Measurements from ENCODE around the gene CC2D1B. TPM values are rescaled to one million over a fixed set of nuclear protein-coding genes. Genes with fewer than 3 reads are reported as not detected.

Gene CC2D1B
- total RNA-seq, 1 experiment from 2014 or later: 24.6 TPM

DNA sequence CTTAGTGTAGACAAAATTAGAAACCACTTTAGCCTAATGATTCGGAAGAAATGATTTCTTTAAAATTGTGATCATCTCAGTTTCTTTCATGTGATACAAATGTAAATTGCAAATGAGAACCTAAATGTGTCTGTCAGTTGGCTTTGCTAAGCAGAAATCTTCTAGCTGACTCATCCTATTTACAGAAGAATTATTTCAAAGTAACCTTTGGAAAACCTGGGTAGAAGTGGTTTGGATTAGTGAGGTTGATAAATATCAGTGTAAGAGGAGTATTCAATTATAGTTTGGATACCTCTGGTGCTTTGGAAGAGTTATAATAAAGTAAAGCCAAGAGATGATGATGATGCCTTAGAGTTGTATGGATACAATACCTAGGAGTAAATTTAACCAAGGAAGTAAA, 37.4 kb downstream of the CC2D1B start:
- in situ Hi-C loops (cut with HindIII; ENCODE audit: low pct_unique_long_range_greater_than_20kb, low sequenced_read_pairs): no loop called here
- no peak for DNase-seq (ENCODE audit: low read depth)

DNA sequence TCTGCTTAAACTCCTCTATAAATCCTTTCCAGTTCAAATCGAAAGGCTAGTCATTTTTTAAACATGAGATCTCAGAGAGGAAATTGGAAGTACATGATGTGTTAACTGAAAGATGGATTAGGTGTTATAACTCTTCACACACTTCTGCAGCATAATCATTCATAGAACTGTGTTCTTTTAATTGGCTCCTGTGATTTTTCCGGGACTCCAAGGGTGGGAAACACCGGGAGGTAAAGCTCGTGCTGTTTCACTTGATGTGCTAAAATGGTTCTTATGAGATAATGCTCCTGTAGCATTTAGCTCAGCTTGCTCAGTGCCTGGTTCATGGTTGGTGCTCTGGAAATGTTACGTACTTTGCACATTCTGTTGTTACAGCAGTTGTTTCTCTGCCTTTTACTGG, 40.2 kb downstream of the CC2D1B start:
- in situ Hi-C loops (cut with HindIII; ENCODE audit: low pct_unique_long_range_greater_than_20kb, low sequenced_read_pairs): no loop called here

DNA sequence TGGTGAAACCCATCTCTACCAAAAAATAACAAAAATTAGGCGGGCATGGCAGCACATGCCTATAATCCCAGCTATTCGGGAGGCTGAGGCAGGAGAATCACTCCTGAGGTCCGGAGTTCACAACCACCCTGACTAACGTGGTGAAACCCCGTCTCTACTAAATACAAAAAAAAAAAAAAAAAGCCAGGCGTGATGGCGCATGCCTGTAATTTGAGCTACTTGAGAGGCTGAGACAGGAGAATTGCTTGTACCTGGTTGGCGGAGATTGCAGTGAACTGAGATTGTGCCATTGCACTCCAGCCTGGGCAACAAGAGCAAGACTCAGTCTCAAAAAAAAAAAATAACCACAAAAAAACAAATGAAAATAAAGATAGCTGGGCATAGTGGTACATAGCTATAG, 42.3 kb downstream of the CC2D1B start:
- in situ Hi-C loops (cut with HindIII; ENCODE audit: low pct_unique_long_range_greater_than_20kb, low sequenced_read_pairs): no loop called here
- no peak for DNase-seq (ENCODE audit: low read depth)

More for the DNA sequence above, 40.2 kb downstream of the CC2D1B start:
- DNase-seq (ENCODE audit: low read depth): no peak

DNA sequence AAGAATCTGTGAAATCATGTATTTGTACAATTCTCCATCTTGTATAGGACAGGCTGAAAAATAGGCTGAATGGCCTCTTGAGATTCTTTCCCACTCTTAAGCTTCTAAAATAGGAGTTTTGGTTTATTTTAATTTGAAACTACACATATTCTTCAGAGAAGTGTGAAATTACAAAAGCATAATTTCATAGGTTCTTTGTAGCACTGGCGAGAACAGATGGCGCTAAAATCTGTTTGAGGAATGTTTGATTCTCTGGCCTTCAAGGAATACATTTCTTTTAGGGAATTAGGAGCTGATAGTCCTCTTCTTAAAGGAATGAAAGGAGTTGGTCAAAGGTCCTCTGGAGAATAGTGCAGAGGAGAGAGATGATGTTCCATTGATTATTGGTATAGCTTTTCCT, 44.9 kb downstream of the CC2D1B start:
- in situ Hi-C loops (cut with HindIII; ENCODE audit: low pct_unique_long_range_greater_than_20kb, low sequenced_read_pairs): no loop called here

DNA sequence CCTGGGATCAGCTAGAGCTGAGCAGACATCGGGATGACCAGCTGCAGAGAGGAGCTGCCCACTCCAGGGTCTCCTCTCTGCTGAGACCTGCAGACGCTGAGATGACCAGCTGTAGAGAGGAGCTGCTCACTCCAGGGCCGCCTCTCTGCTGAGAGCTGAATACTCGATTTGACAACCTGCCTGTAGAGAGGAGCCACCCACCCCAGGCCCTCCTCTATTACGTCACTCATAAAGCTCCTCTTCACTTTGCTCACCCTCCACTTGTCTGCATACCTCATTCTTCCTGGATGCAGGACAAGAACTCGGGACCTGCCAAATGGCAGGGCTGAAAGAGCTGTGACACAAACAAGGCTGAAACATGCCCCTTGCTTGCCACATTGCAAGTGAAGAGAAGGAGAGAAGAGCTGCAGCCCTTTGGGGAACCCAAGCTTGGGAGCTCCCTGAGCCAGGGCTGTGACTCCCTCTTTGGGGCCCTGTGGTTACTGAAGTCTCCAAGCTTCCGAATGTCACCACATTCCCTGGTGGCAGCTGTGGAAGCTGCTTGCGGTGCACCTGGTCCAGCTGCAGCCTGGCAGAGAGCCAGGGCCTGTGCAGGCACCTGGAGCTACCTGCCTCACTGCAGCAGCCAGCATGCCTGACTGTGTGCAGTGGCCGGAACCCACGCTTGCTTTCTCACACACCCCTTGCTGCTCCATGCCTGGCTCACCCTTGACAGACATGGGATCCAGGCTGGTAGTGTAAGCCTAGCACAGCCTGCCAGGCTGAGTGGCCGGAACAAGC, 59.6 kb downstream of the CC2D1B start:
- DNase-seq (ENCODE audit: low read depth): no peak

More for the DNA sequence above, 44.9 kb downstream of the CC2D1B start:
- no peak for DNase-seq (ENCODE audit: low read depth)

DNA sequence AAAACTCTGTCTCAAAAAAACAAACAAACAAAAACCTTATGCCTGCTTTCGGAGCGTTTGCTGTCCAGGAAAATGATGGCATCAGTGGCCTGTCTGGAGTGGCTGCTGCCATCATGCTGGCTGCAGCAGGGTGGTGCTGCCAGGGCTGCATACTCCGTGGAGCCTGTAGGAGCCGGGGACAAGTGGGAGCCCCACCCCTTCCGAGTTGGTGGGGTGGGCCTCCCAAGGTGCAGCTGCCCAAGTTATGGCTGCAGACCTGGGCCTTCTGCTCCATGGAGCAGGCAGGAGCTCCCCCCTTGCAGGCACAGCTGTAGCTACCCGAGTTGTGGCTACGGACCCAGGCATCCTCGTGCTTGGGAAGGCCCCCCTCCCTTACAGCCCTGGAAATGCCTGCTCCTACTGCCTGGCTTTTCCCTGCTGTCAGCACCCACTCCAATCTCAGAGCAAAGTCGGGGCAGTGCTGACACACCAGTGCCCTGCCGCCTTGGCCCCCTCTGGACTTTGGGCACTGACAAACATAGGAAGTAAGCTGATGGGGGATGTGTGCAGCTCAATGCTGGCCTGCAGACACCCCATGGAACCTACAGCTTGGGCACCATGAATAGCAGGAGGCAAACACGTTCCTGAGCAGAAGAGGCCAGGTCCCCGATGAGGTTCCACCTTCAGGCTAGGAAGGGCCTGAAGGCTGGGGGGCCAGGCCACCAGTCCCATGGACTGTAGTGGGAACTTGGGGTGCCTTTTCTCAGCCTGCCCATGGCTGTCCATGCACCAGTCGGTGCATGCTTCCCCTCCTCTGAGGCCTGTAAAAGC, 60.4 kb downstream of the CC2D1B start:
- DNase-seq (ENCODE audit: low read depth): no peak
- in situ Hi-C loops (cut with HindIII; ENCODE audit: low pct_unique_long_range_greater_than_20kb, low sequenced_read_pairs): no loop called here

More for the DNA sequence above, 59.6 kb downstream of the CC2D1B start:
- in situ Hi-C loops (cut with HindIII; ENCODE audit: low pct_unique_long_range_greater_than_20kb, low sequenced_read_pairs): no loop called here

Other genes with a start within 250 kb of the CC2D1B start
- gene ZFYVE9, start 224.1 kb downstream of the CC2D1B start, total RNA-seq (2014; rRNA removed; shearing (Covaris generic); ENCODE audit: low replicate concordance): 13.7 and 16.6 TPM in 2 replicates
- 13.3 and 18.0 TPM in 2 replicates for gene ORC1, start 38.2 kb upstream of the CC2D1B start, total RNA-seq (2014; rRNA removed; shearing (Covaris generic); ENCODE audit: low replicate concordance)
- 9.4 and 21.8 TPM in 2 replicates for gene PRPF38A, start 38.4 kb upstream of the CC2D1B start, total RNA-seq (2014; rRNA removed; shearing (Covaris generic); ENCODE audit: low replicate concordance)
- 2.4 and 9.4 TPM in 2 replicates for gene TUT4, start 186.9 kb upstream of the CC2D1B start, total RNA-seq (2014; rRNA removed; shearing (Covaris generic); ENCODE audit: low replicate concordance)
- not detected in 2 replicates for gene GPX7, start 236.2 kb upstream of the CC2D1B start, total RNA-seq (2014; rRNA removed; shearing (Covaris generic); ENCODE audit: low replicate concordance)